Esophagus squamous epithelium (tissue), 5 donors: Measurements from ENCODE around the gene JPH2. TPM values are rescaled to one million over a fixed set of nuclear protein-coding genes. Genes with fewer than 3 reads are reported as not detected.
A peak's percentile ranks its signal among the peaks of the same experiment; 100 is the strongest.

Experiments used
- DNase-seq: peaks from one replicate; lab custom pipeline; 2025; lab: John Stamatoyannopoulos, UW
- H3K27ac ChIP-seq, 4 donors: fragments of 200-600 bp; sonication (generic); one replicate each; pipeline ENCODE4 v1.5.1; 2016 to 2019; ENCODE audit warnings: mild to moderate bottlenecking in 1 of 4
- H3K27me3 ChIP-seq, 4 donors: fragments of 200-600 bp; sonication (generic); 1 replicate in 3 of 4; 2 replicates in 1 of 4; pipeline versions ENCODE4 v1.5.1 to v1.6.0; 2017 to 2021; ENCODE audit warnings: antibody characterized with exemption in 1 of 4
- H3K36me3 ChIP-seq, 3 donors: fragments of 200-600 bp; sonication (generic); one replicate each; pipeline ENCODE4 v1.5.1; 2016 to 2019
- H3K4me1 ChIP-seq, 3 donors: fragments of 200-600 bp; sonication (generic); one replicate each; pipeline ENCODE4 v1.5.1; 2017 to 2019
- H3K4me3 ChIP-seq, 4 donors: fragments of 200-600 bp; sonication (generic); 1 replicate in 3 of 4; 2 replicates in 1 of 4; pipeline ENCODE4 v1.5.1; 2016 to 2019; ENCODE audit warnings: mild to moderate bottlenecking in 2 of 4, moderate library complexity in 1 of 4
- H3K9me3 ChIP-seq, 3 donors: fragments of 200-600 bp; sonication (generic); one replicate each; pipeline ENCODE4 v1.5.1; 2016 to 2019
- CTCF ChIP-seq, 6 experiments: fragments of 450-650 bp in 4 of 6; fragments of 200-600 bp in 2 of 6; sonication (generic) in 2 of 6; IDR thresholded peaks; one replicate each; pipeline ENCODE4 v1.5.1; 2016 to 2019; ENCODE audit warnings: antibody characterized with exemption in 6 of 6, mild to moderate bottlenecking in 4 of 6, moderate library complexity in 4 of 6
- POLR2A ChIP-seq, 4 donors: fragments of 450-650 bp; IDR thresholded peaks; one replicate each; pipeline ENCODE4 v1.6.1; 2017; ENCODE audit warnings: antibody characterized with exemption in 4 of 4, mild to moderate bottlenecking in 4 of 4, moderate library complexity in 3 of 4
- WGBS, 2 donors: methylation state at CpG; one replicate each; pipeline ENCODE4 v1.1.5; 2018; 5-methylcytosine and 5-hydroxymethylcytosine counted together
- intact Hi-C: fragments of 100-400 bp; cut with DNase I; formaldehyde crosslinking; loops from one replicate; pipeline ENCODE4 v1.15.0; 2022
- total RNA-seq, 4 donors: library from RNA; depleted of rRNA; stranded (reverse); fragments of >200 nt; gene quantifications; one replicate each; pipeline ENCODE4 v1.1.0, GENCODE V29; 2016
- donor health status: DM: yes; HTN: yes; CAD: no.

Gene JPH2
- total RNA-seq, 4 donors from 2014 or later = 2.4 to 32.0 (median 6.8) TPM

DNA sequence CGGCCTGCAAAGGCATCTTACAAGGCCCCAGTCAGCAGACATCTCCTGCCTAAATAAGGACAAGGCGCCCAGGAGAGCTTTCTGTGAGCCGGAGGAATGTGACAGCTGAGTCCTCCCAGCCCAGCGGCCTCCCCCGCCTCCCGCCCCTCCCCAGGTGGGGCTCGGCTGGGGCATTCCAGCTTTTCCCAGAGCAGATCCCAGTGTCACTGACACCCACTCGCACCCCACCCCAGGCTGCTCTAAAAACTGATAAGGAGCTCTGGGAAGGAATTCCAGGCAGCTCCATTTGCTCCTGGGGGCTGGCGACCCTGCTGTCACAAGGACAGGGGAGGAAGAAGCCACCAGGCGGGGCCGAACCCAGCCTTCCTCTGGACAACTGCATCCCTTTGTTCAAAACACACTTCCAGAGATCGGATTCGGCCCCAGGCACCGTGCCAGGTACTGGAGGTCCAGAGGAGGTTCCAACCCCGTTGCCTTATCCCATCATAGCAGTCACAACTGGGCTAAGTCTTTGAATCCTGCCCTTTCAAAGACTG, 49.7 kb downstream of the JPH2 start:
- intact Hi-C loops = no loop called here
- no peak for TF ChIP-seq CTCF (IDR thresholded peaks at IDR 0.05)
- TF ChIP-seq POLR2A (IDR thresholded peaks at IDR 0.05) = peak in 1 of 4 donors; percentile 2
- WGBS, 2 donors = 20% methylated on average over 1 of the region's 15 CpGs; no CpG with 5 or more reads in 1 of the 2 donors
- no peak overlapping the region for H3K4me3 ChIP-seq
- DNase-seq = no peak
- peaks cover 0 to 11% (median 0%) of the 10 kb centered on the region in 3 donors for H3K4me1 ChIP-seq
- peaks cover 0 to 13% (median 0%) of the 10 kb centered on the region in 4 donors for H3K27me3 ChIP-seq
- peak overlapping the region; percentile 8 to 87 (median 73) for H3K27ac ChIP-seq
- no peaks in the 10 kb centered on the region for H3K36me3 ChIP-seq
- H3K9me3 ChIP-seq = no peaks in the 10 kb centered on the region

- Histone ChIP-seq H3K4me3 (no peak overlapping the region), H3K36me3 (no peaks in the 10 kb centered on the region), H3K27ac (peak overlapping the region in 3 of 4 donors; percentile 70 to 87 (median 76)), H3K9me3 (no peaks in the 10 kb centered on the region), H3K27me3 (peaks cover 0 to 13% (median 0%) of the 10 kb centered on the region in 4 donors), H3K4me1 (peaks cover 0 to 11% (median 0%) of the 10 kb centered on the region in 3 donors)
- WGBS, 2 donors = 58 to 81% methylated on average over 3 to 4 of the region's 7 CpGs
- intact Hi-C loops = no loop called here
- DNase-seq = no peak
- no peak for TF ChIP-seq CTCF (IDR thresholded peaks at IDR 0.05)
- TF ChIP-seq POLR2A (IDR thresholded peaks at IDR 0.05) = peak in 1 of 4 donors; percentile 1
These were observed 50.3 kb downstream of the JPH2 start for GRCh38 chr20:44136579-44137265.

DNA sequence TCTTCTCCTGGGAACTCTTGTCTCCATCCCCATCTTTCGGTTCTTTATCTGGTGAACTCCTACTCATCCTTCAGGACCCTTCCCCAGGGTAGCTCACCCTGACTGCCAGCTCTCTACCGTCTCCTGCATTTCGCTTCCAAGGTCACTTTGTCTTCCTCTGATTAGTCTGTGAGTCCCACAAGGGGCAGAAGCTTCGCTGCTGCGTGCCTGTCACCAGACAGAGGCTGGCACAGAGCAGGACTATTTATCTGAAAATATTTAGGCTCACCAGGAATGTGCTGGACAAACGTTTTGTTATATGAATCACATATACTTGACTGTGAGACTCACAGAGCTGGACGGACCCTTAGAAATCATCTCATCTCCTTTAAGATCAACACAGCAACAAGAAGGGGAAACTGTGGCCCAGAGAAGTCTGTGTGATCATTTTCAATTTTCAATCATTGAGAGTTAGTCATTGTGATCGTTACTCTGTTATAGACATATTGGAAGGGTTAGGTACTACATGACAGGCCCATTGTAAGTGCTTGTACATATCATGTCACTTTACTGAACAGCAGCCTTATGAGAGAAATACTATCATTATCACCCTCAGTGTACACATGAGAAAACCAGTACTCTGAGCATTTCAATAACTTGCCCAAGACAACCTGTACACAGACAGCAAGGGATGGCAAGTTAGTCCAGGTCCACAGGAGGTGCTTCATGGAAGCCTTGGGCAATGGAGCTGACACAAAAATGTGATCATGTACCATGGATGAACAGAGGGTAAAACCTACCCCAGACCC, 51.4 kb downstream of the JPH2 start:
- DNase-seq = no peak
- Histone ChIP-seq H3K4me3 (no peak overlapping the region), H3K36me3 (no peaks in the 10 kb centered on the region), H3K4me1 (peaks cover 0 to 11% (median 0%) of the 10 kb centered on the region in 3 donors), H3K27ac (peak overlapping the region; percentile 42 to 87 (median 73)), H3K27me3 (peaks cover 0 to 13% (median 0%) of the 10 kb centered on the region in 4 donors), H3K9me3 (no peaks in the 10 kb centered on the region)
- intact Hi-C loops = no loop called here
- 59 to 64% methylated on average over 5 to 8 of the region's 8 CpGs for WGBS, 2 donors
- no peak for TF ChIP-seq CTCF (IDR thresholded peaks at IDR 0.05)
- TF ChIP-seq POLR2A (IDR thresholded peaks at IDR 0.05) = no peak

- peak overlapping the region in 3 of 4 donors; percentile 70 to 87 (median 76) for H3K27ac ChIP-seq
- DNase-seq = no peak
- WGBS, 2 donors = 40 to 58% methylated on average over 3 of the region's 3 CpGs
These were observed 52.0 kb downstream of the JPH2 start for GRCh38 chr20:44135012-44135412.

More at GRCh38 chr20:44135012-44135412, 52.0 kb downstream of the JPH2 start:
- H3K36me3 ChIP-seq = no peaks in the 10 kb centered on the region
- TF ChIP-seq CTCF (IDR thresholded peaks at IDR 0.05) (no peak), POLR2A (IDR thresholded peaks at IDR 0.05) (no peak)
- H3K4me3 ChIP-seq = no peak overlapping the region
- intact Hi-C loops = no loop called here
- H3K9me3 ChIP-seq = no peaks in the 10 kb centered on the region
- H3K4me1 ChIP-seq = peaks cover 0 to 11% (median 0%) of the 10 kb centered on the region in 3 donors
- peaks cover 0 to 9% (median 0%) of the 10 kb centered on the region in 4 donors for H3K27me3 ChIP-seq
